ELR (cell line): ENCODE results near the gene STARD10.
A peak's percentile ranks its signal among the peaks of the same experiment; 100 is the strongest.
"Not testable (repeated sequence)": the region's sequence is repeated elsewhere in the genome, so short reads cannot be mapped to it uniquely, and the experiment has no call there.

Experiments
- DNase-seq: peaks from one replicate; pipeline ENCODE4 v3.0.0-alpha.2; 2015; ENCODE audit warnings: low read depth

STARD10 gene

DNA sequence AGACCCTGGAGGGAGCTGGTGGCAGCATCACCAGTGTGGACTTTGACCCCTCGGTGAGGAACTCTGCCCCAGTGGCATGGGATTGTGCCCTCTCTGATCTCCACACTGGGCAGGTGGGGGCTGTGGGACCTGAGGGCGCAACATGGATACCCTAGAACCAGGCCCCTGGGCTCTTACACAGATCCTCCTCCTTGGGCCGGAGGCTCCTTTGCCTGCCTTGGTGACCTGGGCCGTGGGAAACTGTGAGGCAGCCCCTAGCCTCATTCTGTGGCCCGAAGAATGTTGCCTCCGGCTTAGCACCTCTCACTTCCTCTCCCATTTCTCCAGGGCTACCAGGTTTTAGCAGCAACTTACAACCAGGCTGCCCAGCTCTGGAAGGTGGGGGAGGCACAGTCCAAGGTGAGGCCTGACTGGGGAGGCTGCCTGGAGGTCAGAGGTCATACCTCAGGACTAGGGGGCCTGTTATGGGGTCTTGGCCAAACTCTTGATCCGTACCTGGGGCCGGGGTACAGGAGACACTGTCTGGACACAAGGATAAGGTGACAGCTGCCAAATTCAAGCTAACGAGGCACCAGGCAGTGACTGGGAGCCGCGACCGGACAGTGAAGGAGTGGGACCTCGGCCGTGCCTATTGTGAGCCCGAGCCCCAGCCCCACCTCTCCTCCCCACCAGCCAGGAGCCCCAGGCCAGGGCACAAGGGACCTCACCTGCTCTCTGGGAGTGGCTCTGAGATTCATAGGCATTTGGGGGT is 32.5 kb upstream of the STARD10 start:
- DNase-seq, result no peak

GRCh38 chr11:72825661-72826060 is 31.8 kb upstream of the STARD10 start:
- DNase-seq, result no peak

DNA sequence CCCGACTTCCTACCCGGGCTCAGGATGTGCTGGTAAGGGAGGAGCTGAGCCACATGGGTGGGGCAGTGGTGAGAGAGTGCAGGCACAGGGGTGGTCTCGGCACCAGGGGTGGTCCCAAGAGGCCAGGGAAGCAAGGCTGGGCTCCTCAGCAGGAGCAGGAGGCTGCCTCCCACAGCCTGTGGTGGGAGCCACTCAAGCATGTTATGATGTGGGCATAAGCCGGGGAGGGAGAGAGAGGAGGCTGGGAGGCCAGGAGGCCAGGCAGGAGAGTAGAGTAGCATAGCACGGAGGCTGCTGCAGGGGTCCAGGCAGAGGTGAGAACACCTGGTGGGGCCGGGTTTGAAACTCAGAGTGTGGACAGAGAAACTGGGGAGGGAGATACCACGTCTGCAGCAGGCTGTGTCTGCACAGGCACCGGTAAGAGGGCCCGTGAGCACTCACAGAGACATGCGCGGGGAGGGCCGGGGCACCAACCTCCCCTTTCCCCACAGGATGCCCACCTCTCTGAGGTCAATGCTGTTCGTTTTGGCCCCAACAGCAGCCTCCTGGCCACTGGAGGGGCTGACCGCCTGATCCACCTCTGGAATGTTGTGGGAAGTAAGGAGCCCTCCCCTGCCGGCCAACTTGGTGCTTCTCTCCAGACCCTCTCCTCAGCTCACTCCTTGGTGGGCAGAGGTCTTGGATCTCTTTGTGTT is 31.1 kb upstream of the STARD10 start:
- DNase-seq, result no peak

DNA sequence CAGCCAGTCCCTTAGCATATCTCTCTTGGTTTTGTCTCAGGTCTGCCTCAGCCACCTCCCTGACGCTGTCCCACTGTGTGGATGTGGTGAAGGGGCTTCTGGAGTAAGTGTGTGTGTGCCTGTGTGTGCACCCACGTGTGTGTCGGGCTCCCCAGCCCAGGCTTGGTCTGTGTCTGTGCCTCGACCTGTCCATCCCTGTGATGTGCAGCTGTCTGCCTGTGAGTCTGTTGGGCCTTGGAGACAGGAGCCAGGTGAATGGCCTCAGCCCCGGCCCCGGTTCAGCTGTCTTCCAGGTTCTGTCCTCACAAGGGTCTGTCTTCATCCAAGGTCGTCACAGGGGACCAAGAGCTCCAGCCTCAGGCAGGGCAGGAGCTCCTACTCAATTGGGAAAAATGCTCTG is 30.2 kb upstream of the STARD10 start:
- DNase-seq, result no peak

DNA sequence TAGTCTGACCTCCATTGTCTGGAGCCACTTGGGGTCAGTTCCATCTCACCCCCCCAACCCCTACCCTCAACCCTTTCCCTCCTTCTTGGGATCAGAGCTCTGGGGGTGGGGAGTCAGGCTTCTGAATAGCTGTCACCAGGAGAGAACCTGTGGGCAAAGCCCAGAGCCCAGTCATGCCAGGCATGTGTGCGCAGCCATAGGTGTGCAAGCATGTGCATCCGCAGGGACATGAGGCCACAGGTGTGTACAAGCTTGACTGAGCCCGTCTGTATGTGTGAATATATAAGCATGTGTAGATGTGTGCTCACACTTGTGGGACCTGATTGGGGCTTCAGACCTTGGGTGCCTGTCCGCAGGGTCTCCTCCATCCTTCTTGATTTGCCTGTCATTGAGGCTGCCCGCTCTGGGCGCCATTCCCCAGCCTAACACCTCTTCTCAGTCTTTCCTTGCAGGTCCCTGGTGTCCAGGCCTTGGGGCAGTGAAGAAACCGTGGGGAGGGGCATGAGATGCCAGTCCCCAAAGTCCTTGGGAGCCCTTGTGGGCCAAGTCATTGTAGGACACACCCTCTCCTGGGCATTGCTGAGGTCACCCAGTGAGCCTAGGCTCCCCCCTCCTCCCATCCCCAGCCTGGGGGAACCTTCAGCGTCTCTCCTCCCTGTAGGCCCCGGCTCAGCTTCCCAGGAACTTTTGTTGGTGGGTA is 29.4 kb upstream of the STARD10 start:
- DNase-seq, result no peak

- peak; percentile 88 for DNase-seq
These were observed 28.3 kb upstream of the STARD10 start for GRCh38 chr11:72821920-72822799.

- no peak for DNase-seq
These were observed 27.5 kb upstream of the STARD10 start for GRCh38 chr11:72821221-72821919.

DNA sequence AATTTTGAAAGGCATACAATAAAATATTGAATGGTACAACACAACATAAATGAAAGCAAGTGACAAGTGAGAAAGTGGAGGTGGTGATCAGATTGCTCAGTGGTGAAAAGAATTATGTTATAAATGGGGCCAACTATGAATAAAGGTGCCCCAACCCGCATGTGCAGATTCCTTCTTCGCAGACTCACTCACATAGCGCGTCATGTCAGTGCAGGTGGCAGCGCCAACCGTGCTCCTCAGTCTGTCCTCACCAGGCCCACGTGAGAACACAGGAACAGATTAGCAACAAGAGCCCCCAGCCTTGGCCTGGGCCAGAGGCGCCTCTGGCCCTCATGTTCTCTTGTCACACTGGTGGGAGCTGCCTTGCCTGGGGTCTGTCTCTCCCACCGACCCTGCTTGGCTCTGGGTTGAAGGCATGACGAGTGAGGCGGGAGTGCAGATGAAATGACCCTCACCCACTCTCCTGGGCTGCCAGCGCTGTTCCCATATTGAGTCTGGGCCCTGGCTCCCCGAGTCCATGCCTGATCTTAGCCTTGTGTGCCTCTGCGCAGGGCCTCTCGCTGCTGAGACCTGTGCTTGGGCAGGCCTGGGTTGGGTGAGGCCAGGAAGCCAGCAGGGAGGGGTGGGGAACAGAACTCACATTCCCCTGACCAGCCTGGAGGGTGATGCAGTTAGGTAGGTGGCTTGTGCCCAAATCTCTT is 26.7 kb upstream of the STARD10 start:
- no peak for DNase-seq

GRCh38 chr11:72818971-72819370 is 25.1 kb upstream of the STARD10 start:
- DNase-seq, result peak; percentile 94

DNA sequence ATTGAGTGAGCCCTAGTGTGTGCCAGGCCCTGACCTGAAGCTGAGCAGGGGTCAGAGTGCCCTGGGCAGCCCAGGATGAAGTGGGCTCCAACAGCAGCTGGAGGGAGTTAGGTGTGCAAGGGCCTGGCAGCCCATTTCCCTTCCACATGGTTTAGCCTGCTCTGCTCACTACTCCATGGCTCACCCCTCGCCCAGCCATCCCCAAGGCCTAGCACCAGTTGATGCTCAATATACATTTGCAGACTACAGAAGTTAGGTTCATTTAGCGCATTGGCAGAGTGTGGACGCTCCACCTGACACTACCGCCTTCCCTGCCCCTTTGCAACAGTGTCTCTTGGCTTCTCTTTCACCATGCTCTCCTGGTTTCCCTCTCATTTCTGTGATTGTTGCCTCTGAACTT is 24.1 kb upstream of the STARD10 start:
- DNase-seq, result no peak

DNA sequence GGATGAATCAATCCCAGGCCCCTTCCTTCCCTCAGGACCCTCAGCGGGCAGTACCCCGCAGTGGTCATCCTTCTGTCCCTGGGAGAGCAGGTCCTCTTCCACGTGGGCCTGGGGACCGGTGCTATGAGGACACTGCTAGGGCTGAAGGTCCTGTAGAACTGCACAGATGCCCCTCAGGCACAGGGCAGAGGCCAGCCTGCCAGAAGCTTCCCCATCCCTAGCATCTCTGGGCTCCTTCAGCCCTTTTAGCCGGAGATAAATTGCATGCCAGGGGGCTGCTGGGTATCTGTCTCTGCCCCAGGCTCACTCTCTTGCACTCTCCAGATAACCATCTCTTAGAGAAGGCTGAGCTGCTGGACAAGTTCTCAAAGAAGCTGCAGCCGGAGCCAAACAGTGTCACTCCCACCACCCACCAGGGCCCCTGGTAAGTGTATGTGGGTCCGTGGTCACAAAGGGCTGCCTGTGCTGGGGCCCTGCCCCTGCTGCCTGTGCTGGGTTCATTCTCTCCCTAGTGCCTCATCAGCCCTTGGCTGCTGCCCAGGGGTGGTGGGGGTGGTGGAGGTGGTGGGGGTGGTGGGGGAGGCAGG is 22.6 kb upstream of the STARD10 start:
- peak; percentile 46 for DNase-seq

DNA sequence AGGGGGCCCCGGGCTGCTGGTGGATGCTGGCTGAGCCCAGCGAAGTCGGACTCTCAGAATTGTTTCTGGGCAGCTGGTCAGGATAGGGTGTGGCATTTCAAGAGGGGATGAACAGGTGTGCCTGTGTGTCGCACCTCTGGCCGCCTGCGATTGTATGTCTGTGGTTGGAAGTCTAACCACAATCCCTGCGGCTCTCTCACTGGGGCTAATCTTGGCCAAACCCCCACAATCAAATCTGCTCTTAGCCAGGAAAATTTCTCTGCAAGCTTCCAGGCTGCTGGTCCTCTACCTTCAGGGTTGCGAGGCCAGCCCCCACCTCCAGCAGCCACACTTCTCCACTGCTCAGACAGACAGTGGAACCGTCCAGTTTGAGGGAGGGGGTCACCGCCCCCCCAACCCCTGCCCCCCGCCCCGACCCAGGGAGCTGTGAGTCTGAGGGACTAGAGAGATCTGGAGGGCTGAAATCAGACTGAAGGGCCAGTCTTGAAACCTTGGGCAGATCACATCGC is 21.3 kb upstream of the STARD10 start:
- peak; percentile 50 for DNase-seq

GRCh38 chr11:72814286-72815109 is 20.7 kb upstream of the STARD10 start, which contains the start of gene ATG16L2:
Gene ATG16L2 (plus strand): TSS chr11:72814411. CDS start chr11:72814446, 35 bp downstream.
- peak; percentile 89 for DNase-seq

DNA sequence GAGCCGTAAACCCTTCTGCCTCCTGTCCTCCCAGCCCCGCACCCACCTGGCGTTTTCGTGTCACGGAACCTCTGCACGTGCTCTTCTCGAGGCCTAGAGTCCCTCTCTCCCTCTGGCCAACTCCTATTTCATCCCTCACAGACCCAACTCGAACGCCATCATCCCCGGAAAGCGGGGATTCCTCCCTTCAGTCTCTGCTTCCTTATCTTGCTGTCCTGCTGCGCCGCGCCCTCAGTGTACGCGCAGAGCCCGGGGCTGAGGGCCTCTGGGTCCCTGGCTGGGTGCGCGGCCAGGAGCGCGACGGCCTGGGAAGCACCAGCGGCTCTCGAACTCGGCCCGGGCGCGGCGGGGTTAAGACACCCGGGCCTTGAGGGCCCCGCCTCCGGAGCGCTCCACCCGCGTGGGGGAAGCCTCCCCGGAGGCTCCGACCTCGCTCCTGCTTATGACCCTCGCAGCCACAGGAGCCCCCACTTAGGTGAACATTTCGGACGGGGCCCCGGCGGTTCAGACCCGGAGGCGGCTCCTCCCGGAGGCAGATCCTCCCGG is 20.0 kb upstream of the STARD10 start:
- peak; percentile 83 for DNase-seq

DNA sequence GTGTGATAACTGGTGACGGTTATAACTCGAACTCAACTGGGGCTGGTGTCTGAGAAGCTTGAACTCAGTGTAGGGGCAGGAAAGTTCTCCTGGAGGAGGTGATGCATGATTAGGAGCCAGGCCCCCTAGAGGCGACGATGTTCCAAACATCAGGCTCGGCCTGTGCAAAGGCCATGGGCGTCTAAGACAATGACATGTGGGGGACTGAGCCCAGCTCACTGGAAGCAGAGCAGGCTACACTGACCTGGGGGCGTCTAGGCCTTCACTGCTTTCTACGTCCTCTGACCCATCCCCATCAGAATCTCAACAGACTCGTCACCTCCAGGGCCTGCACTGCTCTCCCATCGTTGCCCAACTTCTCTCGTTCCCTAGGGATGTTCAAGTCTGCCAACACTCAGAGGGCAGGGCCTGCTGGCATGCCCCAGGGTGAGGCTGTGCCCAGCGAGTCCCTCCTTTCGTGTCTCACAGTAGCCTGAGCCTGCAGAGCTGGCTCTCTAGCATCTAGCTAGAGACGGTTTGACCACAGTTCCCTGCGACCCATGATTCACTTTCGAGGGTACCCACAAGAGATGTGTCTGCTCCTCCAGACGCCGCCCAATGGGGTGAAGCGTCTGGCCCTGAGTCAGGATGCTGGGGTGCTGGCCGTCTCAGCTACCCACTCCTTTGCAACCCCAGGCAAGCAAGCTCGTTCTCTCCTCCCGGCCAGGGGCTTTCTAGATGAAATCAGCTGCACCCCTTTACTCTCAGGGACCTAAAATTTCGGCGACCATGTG is 19.3 kb upstream of the STARD10 start:
- DNase-seq, result peak; percentile 91

GRCh38 chr11:72812604-72812966 is 18.7 kb upstream of the STARD10 start:
- no peak for DNase-seq

DNA sequence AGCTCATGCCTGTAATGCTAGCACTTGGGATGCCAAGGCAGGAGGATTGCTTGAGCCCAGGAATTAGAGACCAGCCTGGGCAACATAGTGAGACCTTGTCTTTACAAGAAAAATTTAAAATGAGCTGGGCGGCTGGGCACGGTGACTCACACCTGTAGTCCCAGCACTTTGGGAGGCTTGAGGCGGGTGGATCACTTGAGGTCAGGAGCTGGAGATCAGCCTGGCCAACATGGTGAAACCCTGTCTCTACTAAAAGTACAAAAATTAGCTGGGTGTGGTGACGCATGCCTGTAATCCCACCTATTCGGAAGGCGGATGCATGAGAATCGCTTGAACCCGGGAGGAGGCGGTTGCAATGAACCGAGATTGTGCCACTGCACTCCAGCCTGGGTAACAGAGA is 17.8 kb upstream of the STARD10 start:
- DNase-seq, result not testable (repeated sequence)

DNA sequence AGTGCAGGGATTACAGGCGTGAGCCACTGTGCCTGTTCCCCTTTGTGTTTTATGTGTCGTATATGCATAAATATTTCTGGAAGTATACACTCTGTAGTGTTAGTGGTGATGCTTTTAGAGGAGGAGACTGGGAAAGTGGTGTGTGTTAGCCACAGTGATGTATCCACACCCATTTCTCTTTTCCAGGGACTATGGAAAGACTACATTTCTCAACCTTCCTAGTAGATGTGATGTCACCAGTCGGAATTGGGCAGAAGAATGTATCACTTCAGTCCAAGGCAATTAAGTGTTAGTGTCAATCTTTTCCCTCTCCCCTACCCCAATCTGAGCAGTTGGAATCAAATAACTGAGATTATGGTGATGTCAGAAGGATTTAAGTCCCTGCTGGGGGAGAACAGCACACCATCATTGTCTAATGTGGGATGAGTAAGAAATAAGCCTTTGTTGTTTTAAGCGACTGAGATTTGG is 14.5 kb upstream of the STARD10 start:
- no peak for DNase-seq
